SW 1271 (cell line): ENCODE results near the gene NIPAL3.
"Not testable (repeated sequence)": the region's sequence is repeated elsewhere in the genome, so short reads cannot be mapped to it uniquely, and the experiment has no call there.

ENCODE experiments used
- DNase-seq, 2 experiments: peaks; one replicate each; lab custom pipeline; 2025; lab: John Stamatoyannopoulos, UW

The NIPAL3 gene

DNA sequence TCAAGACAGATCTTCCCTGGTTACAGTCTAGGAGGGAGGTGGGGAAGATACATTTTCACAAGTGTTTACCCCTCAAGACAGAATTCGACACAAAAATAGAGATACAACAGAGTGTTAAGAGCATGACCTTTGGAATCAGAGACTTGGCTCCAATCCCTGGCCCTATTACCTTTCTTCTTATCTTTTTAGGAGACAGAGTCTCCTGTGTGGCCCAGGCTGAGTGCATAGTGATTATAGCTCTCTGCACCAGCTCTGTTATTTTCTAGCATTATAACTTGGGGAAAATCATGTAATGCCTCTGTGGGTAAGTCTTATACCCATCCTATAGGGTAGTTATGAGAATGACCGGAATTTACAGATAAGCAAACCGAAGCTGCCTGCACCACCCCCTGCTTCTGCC is 9.8 kb downstream of the NIPAL3 start:
- DNase-seq: no peak

DNA sequence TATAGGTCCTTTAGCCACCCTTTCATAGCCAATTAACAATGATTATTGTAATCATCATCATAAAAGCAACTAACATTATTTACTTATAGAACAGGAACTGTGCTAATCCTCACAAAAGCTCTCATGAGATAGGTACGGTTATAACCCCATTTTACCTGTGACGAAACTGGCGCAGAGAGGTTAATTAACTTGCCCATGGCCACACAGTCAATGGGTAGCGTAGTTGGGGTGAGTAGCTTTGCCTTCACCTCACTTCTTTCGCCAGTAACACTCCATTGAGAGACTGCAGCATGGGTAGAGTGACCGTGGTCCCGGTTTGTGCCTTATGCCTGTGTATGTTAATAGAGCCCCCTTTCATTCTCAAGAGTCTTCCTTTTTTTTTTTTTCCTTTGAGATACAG is 10.3 kb downstream of the NIPAL3 start:
- DNase-seq: no peak

DNA sequence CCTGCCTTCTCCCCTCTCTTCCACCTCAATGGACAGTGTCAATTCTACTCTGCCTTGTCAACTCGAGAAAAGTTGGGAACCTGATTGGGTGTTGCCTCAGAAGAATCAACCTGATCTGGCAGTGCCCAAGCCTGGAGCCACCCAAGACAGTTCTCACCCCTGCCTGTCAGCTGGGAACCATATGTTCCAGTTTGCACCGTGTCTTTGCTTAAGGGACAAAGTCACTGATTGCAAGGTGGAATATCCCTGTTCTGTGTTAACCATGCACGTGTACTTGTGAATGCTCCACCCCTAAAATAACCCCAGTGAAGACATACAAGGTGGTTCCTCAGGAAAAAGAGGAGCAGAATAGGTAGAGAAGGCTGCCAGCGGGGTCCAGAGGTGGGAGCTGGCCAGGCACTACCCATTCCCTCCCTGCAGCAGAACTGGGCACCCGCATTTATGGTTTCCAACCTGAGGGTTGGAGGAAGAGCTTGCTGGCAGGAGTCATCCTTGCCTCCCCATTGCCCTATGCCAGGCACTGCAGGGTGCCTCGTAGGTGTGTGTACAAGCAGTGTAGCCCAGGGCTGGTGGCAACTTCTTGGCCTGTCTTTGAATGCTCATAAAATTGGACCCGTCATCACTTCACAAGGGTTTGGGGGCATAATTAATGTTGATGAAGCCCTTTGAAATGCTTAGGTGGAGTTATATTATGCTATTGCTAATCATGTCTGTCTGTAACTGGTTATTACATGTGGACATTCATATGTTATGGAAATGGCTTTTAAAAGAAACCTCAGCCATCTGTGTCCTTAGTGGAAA is 11.3 kb downstream of the NIPAL3 start:
- DNase-seq: no peak

- no peak for DNase-seq
Measured at GRCh38 chr1:24427545-24427862, 11.9 kb downstream of the NIPAL3 start.

- no peak for DNase-seq
Measured at GRCh38 chr1:24435782-24436365, 20.3 kb downstream of the NIPAL3 start.

GRCh38 chr1:24437631-24438396 is 22.2 kb downstream of the NIPAL3 start:
- no peak for DNase-seq

- DNase-seq: no peak
Measured at GRCh38 chr1:24438423-24438901, 22.9 kb downstream of the NIPAL3 start.

GRCh38 chr1:24440436-24440835 is 24.8 kb downstream of the NIPAL3 start:
- DNase-seq: no peak

- DNase-seq: no peak
Measured at GRCh38 chr1:24441480-24441879, 25.9 kb downstream of the NIPAL3 start.

- no peak for DNase-seq
Measured at GRCh38 chr1:24441996-24442668, 26.5 kb downstream of the NIPAL3 start.

DNA sequence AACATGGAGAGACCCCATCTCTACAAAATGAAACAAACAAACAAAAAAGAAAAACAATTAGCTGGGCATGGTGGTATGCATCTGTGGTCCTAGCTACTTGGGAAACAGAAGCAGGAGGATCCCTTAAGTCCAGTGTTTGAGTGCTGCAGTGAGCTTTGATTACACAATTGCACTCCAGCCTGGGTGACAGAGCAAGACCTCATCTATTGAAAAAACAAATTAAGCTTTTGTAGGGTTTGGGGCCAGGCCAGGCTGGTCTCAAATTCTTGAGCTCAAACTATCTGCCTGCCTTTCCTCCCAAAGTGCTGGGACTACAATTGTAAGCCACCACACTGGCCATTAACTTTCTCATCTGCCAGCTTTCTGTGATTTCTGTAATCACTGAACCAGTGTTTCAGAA is 27.2 kb downstream of the NIPAL3 start:
- DNase-seq: no peak

- DNase-seq: no peak
Measured at GRCh38 chr1:24443241-24443656, 27.6 kb downstream of the NIPAL3 start.

GRCh38 chr1:24446446-24446845 is 30.8 kb downstream of the NIPAL3 start:
- DNase-seq: not testable (repeated sequence)

DNA sequence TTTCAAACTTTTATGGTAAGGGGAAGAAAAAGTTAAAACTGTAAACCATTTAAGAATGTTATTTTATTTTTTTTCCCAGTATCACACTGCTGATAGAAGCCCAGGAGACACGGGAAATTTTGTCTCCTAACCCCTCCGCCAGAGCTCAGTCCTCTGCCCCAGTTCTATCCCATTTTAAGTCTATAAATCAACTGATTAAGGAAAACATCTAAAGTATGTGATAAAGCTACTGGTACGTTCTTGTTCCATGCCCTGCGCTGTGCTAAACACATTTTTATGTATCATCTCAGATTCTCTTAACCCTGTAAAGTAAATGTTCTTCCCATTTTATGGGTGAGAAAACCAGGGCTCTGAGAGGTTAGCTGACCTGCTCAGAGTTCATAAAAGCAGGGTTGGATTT is 34.7 kb downstream of the NIPAL3 start:
- DNase-seq: no peak

DNA sequence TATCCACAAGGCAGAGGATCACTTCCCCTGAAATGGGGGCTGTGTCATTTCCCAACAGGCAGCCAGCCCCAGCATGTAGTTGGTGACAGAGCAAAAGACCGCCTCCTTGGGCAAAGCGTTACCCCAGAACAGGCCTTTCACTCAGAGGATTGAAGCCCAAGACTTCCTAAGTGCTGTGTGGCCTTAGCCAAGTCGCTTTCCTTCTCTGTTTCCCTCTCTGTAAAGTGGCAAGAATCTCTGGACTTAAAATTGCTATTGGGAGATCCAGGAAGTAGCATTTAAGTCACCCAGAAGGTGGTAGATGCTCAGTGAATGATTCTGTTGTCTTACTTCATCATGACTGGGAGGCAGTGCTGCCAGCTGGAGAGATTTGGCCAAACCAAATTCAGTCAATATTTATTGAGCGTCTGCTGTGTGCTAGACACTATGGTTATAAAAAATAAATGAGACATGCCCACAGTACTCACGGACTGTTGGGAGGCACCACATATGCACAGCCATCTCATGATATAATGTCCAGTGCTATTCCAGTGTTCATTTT is 35.3 kb downstream of the NIPAL3 start:
- DNase-seq: no peak

GRCh38 chr1:24451746-24452145 is 36.1 kb downstream of the NIPAL3 start:
- no peak for DNase-seq

DNA sequence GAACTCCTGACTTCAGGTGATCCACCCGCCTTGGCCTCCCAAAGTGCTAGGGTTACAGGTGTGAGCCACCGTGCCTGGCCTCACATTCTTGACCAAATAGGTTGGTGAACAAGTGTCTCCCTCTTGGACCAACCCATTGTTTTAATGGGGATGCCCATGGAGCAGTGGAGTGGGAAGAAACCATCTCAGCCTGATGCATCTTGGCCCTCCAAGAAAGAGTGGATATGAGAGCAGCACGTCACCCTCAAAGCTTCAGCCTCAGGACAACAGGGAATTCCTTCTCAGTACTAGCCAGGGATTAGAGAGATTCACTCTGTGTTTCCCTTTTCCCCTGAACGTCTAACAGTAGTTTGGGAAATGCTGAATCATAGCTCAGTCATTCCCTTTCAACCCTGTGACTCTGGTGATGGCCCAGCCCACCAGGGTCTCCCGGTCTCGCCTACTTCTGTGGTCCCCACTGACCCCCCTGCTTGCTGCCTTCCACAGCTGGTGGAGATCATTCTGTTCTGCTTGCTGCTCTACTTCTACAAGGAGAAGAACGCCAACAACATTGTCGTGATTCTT is 37.4 kb downstream of the NIPAL3 start:
- DNase-seq: no peak

DNA sequence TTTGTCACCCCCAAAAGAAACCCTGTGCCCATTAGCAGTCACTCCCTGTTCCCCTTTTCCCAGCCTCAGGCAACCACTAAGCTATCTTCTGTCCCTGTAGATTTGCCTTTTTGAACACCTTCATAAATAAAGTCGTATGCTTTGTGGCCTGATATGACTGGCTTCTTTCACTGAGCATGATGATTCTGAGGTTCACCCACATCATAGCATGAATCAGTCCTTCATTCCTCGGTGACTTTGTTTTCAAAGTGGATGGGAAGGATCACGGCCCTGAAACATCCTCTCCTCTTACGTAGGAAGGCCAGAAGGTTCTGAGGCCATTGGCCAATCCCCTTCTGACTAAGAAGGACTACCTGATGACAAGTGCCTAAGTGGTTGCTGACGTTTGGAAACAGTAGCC is 39.1 kb downstream of the NIPAL3 start:
- no peak for DNase-seq

- no peak for DNase-seq
Measured at GRCh38 chr1:24455272-24455671, 39.7 kb downstream of the NIPAL3 start.

GRCh38 chr1:24457866-24458265 is 42.3 kb downstream of the NIPAL3 start:
- no peak for DNase-seq

GRCh38 chr1:24459551-24460266 is 44.1 kb downstream of the NIPAL3 start:
- no peak for DNase-seq
